Dedifferentiated amniotic fluid mesenchymal stem cell (primary cell): ENCODE measurements around the gene ITGB3.

Source experiments
- DNase-seq: peaks from one replicate; pipeline ENCODE4 v3.0.0-alpha.2; 2016; ENCODE audit errors: extremely low spot score

The ITGB3 gene

GRCh38 chr17:47335101-47335936, 81.7 kb downstream of the ITGB3 start:
- no peak for DNase-seq

GRCh38 chr17:47338026-47338425, 84.4 kb downstream of the ITGB3 start:
- DNase-seq = no peak

- DNase-seq = no peak
Measured at GRCh38 chr17:47352848-47353247, 99.2 kb downstream of the ITGB3 start.

- no peak for DNase-seq
Measured at GRCh38 chr17:47358652-47359051, 105.0 kb downstream of the ITGB3 start.
